ENCODE measurements around the gene WNK3.
"Not testable (repeated sequence)": the region's sequence is repeated elsewhere in the genome, so short reads cannot be mapped to it uniquely, and the experiment has no call there.

The WNK3 gene

GRCh38 chrX:54337383-54337782 lies 20.5 kb downstream of the WNK3 start:
- H3K79me1 ChIP-seq (replicated peaks; ENCODE audit: low read length, poor library complexity, severe bottlenecking); H3K9me3 ChIP-seq (ENCODE audit: control insufficient read depth, low read length); H2BK12ac ChIP-seq (ENCODE audit: low read length in 2 of 2); DNase-seq; H4K91ac ChIP-seq (ENCODE audit: low read length); H3K4me2 ChIP-seq (ENCODE audit: low read length, poor library complexity, severe bottlenecking); H2AK5ac ChIP-seq (ENCODE audit: low read length, severe bottlenecking); H3K4ac ChIP-seq (ENCODE audit: low read depth in 1 of 2, low read length in 2 of 2); H3K27ac ChIP-seq (ENCODE audit: low read length, poor library complexity, severe bottlenecking); H3K4me3 ChIP-seq (ENCODE audit: insufficient read depth in 1 of 2, low read depth in 1 of 2, low read length in 2 of 2); H3K4me1 ChIP-seq (ENCODE audit: control insufficient read depth, insufficient read depth, low read depth, low read length); H3K14ac ChIP-seq (ENCODE audit: low read length in 2 of 2); H2BK5ac ChIP-seq (ENCODE audit: low read depth, low read length, poor library complexity, severe bottlenecking); H3K36me3 ChIP-seq (ENCODE audit: control insufficient read depth in 1 of 2, insufficient read depth in 2 of 2, low read depth in 1 of 2, low read length in 2 of 2); H3K27me3 ChIP-seq (ENCODE audit: control insufficient read depth in 1 of 2, insufficient read depth in 1 of 2, low read length in 2 of 2); H3K18ac ChIP-seq (ENCODE audit: low read depth in 1 of 2, low read length in 2 of 2); H3K23ac ChIP-seq (ENCODE audit: low read length in 2 of 2); H2AFZ ChIP-seq (ENCODE audit: low read depth, low read length); H2BK15ac ChIP-seq (ENCODE audit: low read depth, poor library complexity, severe bottlenecking); H4K8ac ChIP-seq (ENCODE audit: low read length); H3K9ac ChIP-seq (ENCODE audit: low read length); H2BK120ac ChIP-seq (ENCODE audit: low read depth, low read length): not testable (repeated sequence)
- WGBS: no CpG with 5 or more reads among the region's 10 CpGs

- Histone ChIP-seq H3K14ac (ENCODE audit: low read length in 2 of 2) (no peak overlapping the region), H2BK12ac (ENCODE audit: low read length in 2 of 2) (no peak overlapping the region), H2BK15ac (ENCODE audit: low read depth, poor library complexity, severe bottlenecking) (no peak overlapping the region), H3K27ac (ENCODE audit: low read length, poor library complexity, severe bottlenecking) (no peak overlapping the region), H3K27me3 (ENCODE audit: control insufficient read depth in 1 of 2, insufficient read depth in 1 of 2, low read length in 2 of 2) (no peaks in the 10 kb centered on the region), H2AFZ (ENCODE audit: low read depth, low read length) (no peak overlapping the region), H2BK5ac (ENCODE audit: low read depth, low read length, poor library complexity, severe bottlenecking) (no peak overlapping the region), H3K4ac (ENCODE audit: low read depth in 1 of 2, low read length in 2 of 2) (no peak overlapping the region), H3K79me1 (replicated peaks; ENCODE audit: low read length, poor library complexity, severe bottlenecking) (no peaks in the 10 kb centered on the region), H3K23ac (ENCODE audit: low read length in 2 of 2) (no peak overlapping the region), H2AK5ac (ENCODE audit: low read length, severe bottlenecking) (no peak overlapping the region), H4K8ac (ENCODE audit: low read length) (no peak overlapping the region), H3K9me3 (ENCODE audit: control insufficient read depth, low read length) (no peaks in the 10 kb centered on the region), H3K4me3 (ENCODE audit: insufficient read depth in 1 of 2, low read depth in 1 of 2, low read length in 2 of 2) (no peak overlapping the region), H3K36me3 (ENCODE audit: control insufficient read depth in 1 of 2, insufficient read depth in 2 of 2, low read depth in 1 of 2, low read length in 2 of 2) (no peaks in the 10 kb centered on the region), H3K4me1 (ENCODE audit: control insufficient read depth, insufficient read depth, low read depth, low read length) (no peaks in the 10 kb centered on the region), H3K18ac (ENCODE audit: low read depth in 1 of 2, low read length in 2 of 2) (no peak overlapping the region), H3K4me2 (ENCODE audit: low read length, poor library complexity, severe bottlenecking) (no peak overlapping the region), H3K9ac (ENCODE audit: low read length) (no peak overlapping the region), H2BK120ac (ENCODE audit: low read depth, low read length) (no peak overlapping the region), H4K91ac (ENCODE audit: low read length) (no peak overlapping the region)
- 100% methylated on average over 2 of the region's 8 CpGs for WGBS
- DNase-seq: no peak
These were observed 32.8 kb downstream of the WNK3 start for GRCh38 chrX:54325077-54325476.

GRCh38 chrX:54320067-54320466 lies 37.8 kb downstream of the WNK3 start:
- Histone ChIP-seq H3K14ac (ENCODE audit: low read length in 2 of 2) (no peak overlapping the region), H3K4me1 (ENCODE audit: control insufficient read depth, insufficient read depth, low read depth, low read length) (no peaks in the 10 kb centered on the region), H4K8ac (ENCODE audit: low read length) (no peak overlapping the region), H4K91ac (ENCODE audit: low read length) (no peak overlapping the region), H3K9ac (ENCODE audit: low read length) (no peak overlapping the region), H2BK15ac (ENCODE audit: low read depth, poor library complexity, severe bottlenecking) (no peak overlapping the region), H3K23ac (ENCODE audit: low read length in 2 of 2) (no peak overlapping the region), H2BK120ac (ENCODE audit: low read depth, low read length) (no peak overlapping the region), H2AFZ (ENCODE audit: low read depth, low read length) (no peak overlapping the region), H3K4me3 (ENCODE audit: insufficient read depth in 1 of 2, low read depth in 1 of 2, low read length in 2 of 2) (no peak overlapping the region), H2BK5ac (ENCODE audit: low read depth, low read length, poor library complexity, severe bottlenecking) (no peak overlapping the region), H3K4ac (ENCODE audit: low read depth in 1 of 2, low read length in 2 of 2) (no peak overlapping the region), H3K79me1 (replicated peaks; ENCODE audit: low read length, poor library complexity, severe bottlenecking) (no peaks in the 10 kb centered on the region), H3K4me2 (ENCODE audit: low read length, poor library complexity, severe bottlenecking) (no peak overlapping the region), H3K9me3 (ENCODE audit: control insufficient read depth, low read length) (no peaks in the 10 kb centered on the region), H3K27ac (ENCODE audit: low read length, poor library complexity, severe bottlenecking) (no peak overlapping the region), H3K27me3 (ENCODE audit: control insufficient read depth in 1 of 2, insufficient read depth in 1 of 2, low read length in 2 of 2) (no peaks in the 10 kb centered on the region), H2AK5ac (ENCODE audit: low read length, severe bottlenecking) (no peak overlapping the region), H2BK12ac (ENCODE audit: low read length in 2 of 2) (no peak overlapping the region), H3K18ac (ENCODE audit: low read depth in 1 of 2, low read length in 2 of 2) (no peak overlapping the region), H3K36me3 (ENCODE audit: control insufficient read depth in 1 of 2, insufficient read depth in 2 of 2, low read depth in 1 of 2, low read length in 2 of 2) (no peaks in the 10 kb centered on the region)
- DNase-seq: no peak
- WGBS: no CpG with 5 or more reads among the region's 1 CpG

- Histone ChIP-seq H2AFZ (ENCODE audit: low read depth, low read length) (no peak overlapping the region), H3K4me1 (ENCODE audit: control insufficient read depth, insufficient read depth, low read depth, low read length) (no peaks in the 10 kb centered on the region), H2AK5ac (ENCODE audit: low read length, severe bottlenecking) (no peak overlapping the region), H3K27me3 (ENCODE audit: control insufficient read depth in 1 of 2, insufficient read depth in 1 of 2, low read length in 2 of 2) (peaks cover 0 to 3% of the 10 kb centered on the region in 2 experiments), H3K14ac (ENCODE audit: low read length in 2 of 2) (no peak overlapping the region), H3K9ac (ENCODE audit: low read length) (no peak overlapping the region), H3K27ac (ENCODE audit: low read length, poor library complexity, severe bottlenecking) (no peak overlapping the region), H2BK15ac (ENCODE audit: low read depth, poor library complexity, severe bottlenecking) (no peak overlapping the region), H3K4me3 (ENCODE audit: insufficient read depth in 1 of 2, low read depth in 1 of 2, low read length in 2 of 2) (no peak overlapping the region), H3K79me1 (replicated peaks; ENCODE audit: low read length, poor library complexity, severe bottlenecking) (no peaks in the 10 kb centered on the region), H3K36me3 (ENCODE audit: control insufficient read depth in 1 of 2, insufficient read depth in 2 of 2, low read depth in 1 of 2, low read length in 2 of 2) (no peaks in the 10 kb centered on the region), H2BK12ac (ENCODE audit: low read length in 2 of 2) (no peak overlapping the region), H4K8ac (ENCODE audit: low read length) (no peak overlapping the region), H2BK120ac (ENCODE audit: low read depth, low read length) (no peak overlapping the region), H3K4ac (ENCODE audit: low read depth in 1 of 2, low read length in 2 of 2) (no peak overlapping the region), H3K9me3 (ENCODE audit: control insufficient read depth, low read length) (no peaks in the 10 kb centered on the region), H3K4me2 (ENCODE audit: low read length, poor library complexity, severe bottlenecking) (no peak overlapping the region), H3K23ac (ENCODE audit: low read length in 2 of 2) (no peak overlapping the region), H3K18ac (ENCODE audit: low read depth in 1 of 2, low read length in 2 of 2) (no peak overlapping the region), H4K91ac (ENCODE audit: low read length) (no peak overlapping the region), H2BK5ac (ENCODE audit: low read depth, low read length, poor library complexity, severe bottlenecking) (no peak overlapping the region)
- no peak for DNase-seq
- no CpG with 5 or more reads among the region's 2 CpGs for WGBS
These were observed 51.5 kb downstream of the WNK3 start for GRCh38 chrX:54306379-54306778.
